NB4 (cell line): ENCODE data around the gene NRXN3.

ENCODE experiments used
- DNase-seq: peaks from one replicate; pipeline ENCODE4 v3.0.0; 2010; ENCODE audit warnings: low read depth
- H3K4me3 ChIP-seq: one replicate; pipeline ENCODE4 v1.5.1; 2011; ENCODE audit warnings: mild to moderate bottlenecking, low read depth, low read length, moderate library complexity
- CTCF ChIP-seq: IDR thresholded peaks from one replicate; pipeline ENCODE4 v1.5.1; 2012; ENCODE audit warnings: low read depth, low read length
- MAX ChIP-seq: IDR thresholded peaks from 2 replicates; pipeline ENCODE4 v1.6.1; 2011; ENCODE audit warnings: low read depth, low read length
- MYC ChIP-seq: IDR thresholded peaks from 2 replicates; pipeline ENCODE4 v1.6.1; 2011; ENCODE audit warnings: low read depth, low read length
- POLR2A ChIP-seq: IDR thresholded peaks from 2 replicates; pipeline ENCODE4 v1.6.1; 2011; ENCODE audit warnings: mild to moderate bottlenecking; ENCODE audit not compliant: insufficient read length; ENCODE audit errors: extremely low read depth

Gene NRXN3

GRCh38 chr14:78637908-78638475 is 467.8 kb downstream of the NRXN3 start:
- no peak overlapping the region for H3K4me3 ChIP-seq
- TF ChIP-seq POLR2A (no peak), MYC (no peak), CTCF (no peak), MAX (no peak)
- DNase-seq = no peak

GRCh38 chr14:78638926-78639325 is 468.8 kb downstream of the NRXN3 start:
- no peak overlapping the region for H3K4me3 ChIP-seq
- DNase-seq = no peak
- TF ChIP-seq MYC (no peak), MAX (no peak), CTCF (no peak), POLR2A (no peak)

- no peak for DNase-seq
- no peak overlapping the region for H3K4me3 ChIP-seq
- TF ChIP-seq POLR2A (no peak), MAX (no peak), CTCF (no peak)
Measured at GRCh38 chr14:78644824-78645559, 474.8 kb downstream of the NRXN3 start.

GRCh38 chr14:78652727-78653126 is 482.6 kb downstream of the NRXN3 start:
- no peak for DNase-seq
- TF ChIP-seq CTCF (no peak), POLR2A (no peak), MAX (no peak), MYC (no peak)
- no peak overlapping the region for H3K4me3 ChIP-seq

GRCh38 chr14:78653173-78653572 is 483.0 kb downstream of the NRXN3 start:
- DNase-seq = no peak
- no peak overlapping the region for H3K4me3 ChIP-seq
- TF ChIP-seq POLR2A (no peak), MAX (no peak), MYC (no peak), CTCF (no peak)
